Gastrocnemius medialis (tissue), 4 donors: ENCODE measurements around the gene TNPO2. TPM values are rescaled to one million over a fixed set of nuclear protein-coding genes. Genes with fewer than 3 reads are reported as not detected.

Experiments
- ATAC-seq, 2 donors: fragments of 150-250 bp; one replicate each; pipeline ENCODE4 v1.9.1; 2016
- DNase-seq, 2 donors: peaks; one replicate each; pipeline ENCODE4 v3.0.0-alpha.2; 2019
- H3K27ac ChIP-seq, 4 donors: fragments of 200-600 bp; sonication (generic); 1 replicate in 1 of 4; 2 replicates in 3 of 4; pipeline ENCODE4 v1.5.1; 2016 to 2018; ENCODE audit warnings: mild to moderate bottlenecking in 2 of 4, moderate library complexity in 1 of 4
- H3K27me3 ChIP-seq, 3 donors: fragments of 200-600 bp; sonication (generic) in 2 of 3; 1 replicate in 1 of 3; 2 replicates in 2 of 3; pipeline versions ENCODE4 v1.5.1 to v1.6.0; 2016 to 2019; ENCODE audit warnings: mild to moderate bottlenecking in 1 of 3, moderate library complexity in 1 of 3
- H3K36me3 ChIP-seq, 2 donors: fragments of 200-600 bp; sonication (generic) in 1 of 2; one replicate each; pipeline ENCODE4 v1.5.1; 2017 to 2018
- H3K4me1 ChIP-seq, 2 donors: fragments of 200-600 bp; sonication (generic) in 1 of 2; one replicate each; pipeline ENCODE4 v1.5.1; 2016 to 2017; ENCODE audit warnings: mild to moderate bottlenecking in 2 of 2
- H3K4me3 ChIP-seq, 4 donors: fragments of 200-600 bp; sonication (generic) in 3 of 4; 1 replicate in 1 of 4; 2 replicates in 3 of 4; pipeline ENCODE4 v1.5.1; 2016 to 2019; ENCODE audit warnings: mild to moderate bottlenecking in 2 of 4
- H3K9me3 ChIP-seq, 3 donors: fragments of 200-600 bp; sonication (generic) in 2 of 3; 1 replicate in 1 of 3; 2 replicates in 2 of 3; pipeline ENCODE4 v1.5.1; 2016 to 2019
- CTCF ChIP-seq, 5 experiments: fragments of 450-650 bp in 3 of 5; fragments of 200-600 bp in 2 of 5; sonication (generic) in 2 of 5; IDR thresholded peaks in 4 of 5; conservative IDR thresholded peaks in 1 of 5; 1 replicate in 4 of 5; 2 replicates in 1 of 5; pipeline ENCODE4 v1.5.1; 2016 to 2019; ENCODE audit warnings: antibody characterized with exemption in 5 of 5, mild to moderate bottlenecking in 3 of 5, moderate library complexity in 3 of 5
- POLR2A ChIP-seq, 2 donors: fragments of 450-650 bp; IDR thresholded peaks; one replicate each; pipeline ENCODE4 v1.6.1; 2017; ENCODE audit warnings: antibody characterized with exemption in 2 of 2, mild to moderate bottlenecking in 2 of 2, moderate library complexity in 2 of 2
- in situ Hi-C, 4 donors: fragments of 200-750 bp; cut with MboI; loops; one replicate each; pipeline versions ENCODE4 v1.15.0 to v1.8.0; 2017; ENCODE audit warnings: low sequenced_read_pairs in 4 of 4
- intact Hi-C: fragments of 100-400 bp; cut with DNase I; formaldehyde crosslinking; loops from one replicate; pipeline ENCODE4 v1.15.1; 2023; ENCODE audit warnings: low total_unique reads
- total RNA-seq, 4 donors: library from RNA; depleted of rRNA; stranded (reverse); fragments of >200 nt; gene quantifications; one replicate each; pipeline versions ENCODE4 v1.1.0 to v1.2.3, GENCODE V29; 2016

TNPO2 gene
- total RNA-seq, 4 donors from 2014 or later, result 32.1 to 49.9 (median 42.0) TPM

GRCh38 chr19:12695514-12695913 lies 28.2 kb downstream of the TNPO2 start:
- Histone ChIP-seq H3K36me3 (peaks cover 0 to 9% of the 10 kb centered on the region in 2 donors), H3K9me3 (no peaks in the 10 kb centered on the region), H3K4me3 (peak overlapping the region; percentile 78 to 98 (median 95)), H3K27ac (no peak overlapping the region), H3K4me1 (peaks cover 9 to 16% of the 10 kb centered on the region in 2 donors), H3K27me3 (no peaks in the 10 kb centered on the region)
- ATAC-seq (no peak), DNase-seq (no peak)
- in situ Hi-C loops (no loop called here), intact Hi-C loops (no loop called here)
- TF ChIP-seq CTCF (IDR thresholded peaks at IDR 0.05 in 4 of 5, conservative IDR thresholded peaks at IDR 0.05 in 1 of 5), result no peak

GRCh38 chr19:12695096-12695495 lies 28.6 kb downstream of the TNPO2 start:
- in situ Hi-C loops (no loop called here), intact Hi-C loops (no loop called here)
- no peak overlapping the region for H3K4me3 ChIP-seq
- no peaks in the 10 kb centered on the region for H3K9me3 ChIP-seq
- H3K4me1 ChIP-seq, result peaks cover 9 to 16% of the 10 kb centered on the region in 2 donors
- H3K27me3 ChIP-seq, result no peaks in the 10 kb centered on the region
- ATAC-seq, result no peak
- peaks cover 0 to 4% of the 10 kb centered on the region in 2 donors for H3K36me3 ChIP-seq
- no peak overlapping the region for H3K27ac ChIP-seq
- no peak for TF ChIP-seq CTCF (IDR thresholded peaks at IDR 0.05 in 4 of 5, conservative IDR thresholded peaks at IDR 0.05 in 1 of 5)
- TF ChIP-seq POLR2A (IDR thresholded peaks at IDR 0.05), result no peak
- DNase-seq, result no peak

- no peak for TF ChIP-seq CTCF (IDR thresholded peaks at IDR 0.05 in 4 of 5, conservative IDR thresholded peaks at IDR 0.05 in 1 of 5)
- no peak for TF ChIP-seq POLR2A (IDR thresholded peaks at IDR 0.05)
- ATAC-seq (no peak), DNase-seq (no peak)
- in situ Hi-C loops, result no loop called here
- H3K9me3 ChIP-seq, result no peaks in the 10 kb centered on the region
- peaks cover 9 to 16% of the 10 kb centered on the region in 2 donors for H3K4me1 ChIP-seq
- H3K27me3 ChIP-seq, result no peaks in the 10 kb centered on the region
- no peak overlapping the region for H3K4me3 ChIP-seq
- intact Hi-C loops, result no loop called here
- no peak overlapping the region for H3K27ac ChIP-seq
- no peaks in the 10 kb centered on the region for H3K36me3 ChIP-seq
Measured at GRCh38 chr19:12694641-12695040, 29.1 kb downstream of the TNPO2 start.

GRCh38 chr19:12692960-12693359 lies 30.8 kb downstream of the TNPO2 start:
- H3K27me3 ChIP-seq, result no peaks in the 10 kb centered on the region

More at GRCh38 chr19:12692960-12693359, 30.8 kb downstream of the TNPO2 start:
- H3K9me3 ChIP-seq, result no peaks in the 10 kb centered on the region
- ATAC-seq (no peak), DNase-seq (no peak)
- no peak overlapping the region for H3K27ac ChIP-seq
- in situ Hi-C loops (no loop called here), intact Hi-C loops (no loop called here)
- no peak for TF ChIP-seq CTCF (IDR thresholded peaks at IDR 0.05 in 4 of 5, conservative IDR thresholded peaks at IDR 0.05 in 1 of 5)
- no peak for TF ChIP-seq POLR2A (IDR thresholded peaks at IDR 0.05)
- H3K4me1 ChIP-seq, result peaks cover 9 to 16% of the 10 kb centered on the region in 2 donors
- no peaks in the 10 kb centered on the region for H3K36me3 ChIP-seq
- H3K4me3 ChIP-seq, result no peak overlapping the region
